ENCODE measurements around the gene SHOX.

DNA sequence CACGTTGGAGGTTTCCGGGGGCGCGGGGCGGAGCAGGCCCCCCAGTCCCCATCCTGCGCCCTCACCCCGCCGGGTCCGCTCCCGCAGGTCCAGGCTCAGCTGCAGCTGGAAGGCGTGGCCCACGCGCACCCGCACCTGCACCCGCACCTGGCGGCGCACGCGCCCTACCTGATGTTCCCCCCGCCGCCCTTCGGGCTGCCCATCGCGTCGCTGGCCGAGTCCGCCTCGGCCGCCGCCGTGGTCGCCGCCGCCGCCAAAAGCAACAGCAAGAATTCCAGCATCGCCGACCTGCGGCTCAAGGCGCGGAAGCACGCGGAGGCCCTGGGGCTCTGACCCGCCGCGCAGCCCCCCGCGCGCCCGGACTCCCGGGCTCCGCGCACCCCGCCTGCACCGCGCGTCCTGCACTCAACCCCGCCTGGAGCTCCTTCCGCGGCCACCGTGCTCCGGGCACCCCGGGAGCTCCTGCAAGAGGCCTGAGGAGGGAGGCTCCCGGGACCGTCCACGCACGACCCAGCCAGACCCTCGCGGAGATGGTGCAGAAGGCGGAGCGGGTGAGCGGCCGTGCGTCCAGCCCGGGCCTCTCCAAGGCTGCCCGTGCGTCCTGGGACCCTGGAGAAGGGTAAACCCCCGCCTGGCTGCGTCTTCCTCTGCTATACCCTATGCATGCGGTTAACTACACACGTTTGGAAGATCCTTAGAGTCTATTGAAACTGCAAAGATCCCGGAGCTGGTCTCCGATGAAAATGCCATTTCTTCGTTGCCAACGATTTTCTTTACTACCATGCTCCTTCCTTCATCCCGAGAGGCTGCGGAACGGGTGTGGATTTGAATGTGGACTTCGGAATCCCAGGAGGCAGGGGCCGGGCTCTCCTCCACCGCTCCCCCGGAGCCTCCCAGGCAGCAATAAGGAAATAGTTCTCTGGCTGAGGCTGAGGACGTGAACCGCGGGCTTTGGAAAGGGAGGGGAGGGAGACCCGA, 14.0 kb downstream of the SHOX start:
- TF ChIP-seq EZH2 (IDR thresholded peaks at IDR 0.05; ENCODE audit: insufficient read depth, poor library complexity, severe bottlenecking) (no peak), EZH2phosphoT487 (IDR thresholded peaks at IDR 0.05; ENCODE audit: insufficient read depth, low read depth) (no peak)
